ENCODE results near the gene SFMBT1.

The SFMBT1 gene

DNA sequence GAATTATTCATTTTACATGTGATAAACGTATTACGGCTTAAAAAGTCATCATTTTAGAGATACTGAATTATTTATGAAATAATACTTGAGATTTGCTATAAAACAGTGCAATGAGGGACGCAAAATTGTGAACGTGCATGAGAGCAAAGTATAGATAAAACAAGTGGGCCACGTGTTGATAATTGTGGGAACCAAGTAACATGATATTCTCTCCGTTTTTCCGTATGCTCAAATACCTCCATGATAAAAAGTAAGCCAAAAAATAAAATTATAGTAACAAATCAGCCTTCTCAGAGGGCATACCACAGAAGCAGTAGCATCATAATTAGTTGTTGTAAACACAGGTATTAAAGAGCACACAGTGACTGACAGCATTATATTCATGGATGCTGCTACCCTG is 42.6 kb downstream of the SFMBT1 start:
- Histone ChIP-seq H3K9me3 (ENCODE audit: insufficient read depth, low read length, severe bottlenecking) (no peaks in the 10 kb centered on the region), H3K4me3 (ENCODE audit: low read depth in 1 of 2, low read length in 2 of 2) (no peak overlapping the region), H3K4me2 (ENCODE audit: insufficient read depth, low read length) (no peak overlapping the region), H2AFZ (ENCODE audit: low read depth, low read length) (no peak overlapping the region), H4K20me1 (ENCODE audit: insufficient read depth, low read length) (peaks cover 20% of the 10 kb centered on the region), H3K9ac (ENCODE audit: low read depth, low read length) (no peak overlapping the region), H3K27me3 (ENCODE audit: insufficient read depth, low read length, poor library complexity) (no peaks in the 10 kb centered on the region), H3K36me3 (ENCODE audit: insufficient read depth, low read length) (peaks cover 9% of the 10 kb centered on the region; the same call in 1 of the 2 replicates), H3K79me2 (ENCODE audit: insufficient read depth, low read length) (peaks cover 87% of the 10 kb centered on the region), H3K4me1 (ENCODE audit: insufficient read depth, low read length) (no peaks in the 10 kb centered on the region), H3K27ac (ENCODE audit: low read length) (no peak overlapping the region)
- ATAC-seq (ENCODE audit: insufficient read depth, low read depth) (no peak), DNase-seq (no peak)
- TF ChIP-seq EZH2 (IDR thresholded peaks at IDR 0.05; ENCODE audit: borderline replicate concordance, low read depth, low read length, severe bottlenecking), result no peak
- TF ChIP-seq, protein P1, sequence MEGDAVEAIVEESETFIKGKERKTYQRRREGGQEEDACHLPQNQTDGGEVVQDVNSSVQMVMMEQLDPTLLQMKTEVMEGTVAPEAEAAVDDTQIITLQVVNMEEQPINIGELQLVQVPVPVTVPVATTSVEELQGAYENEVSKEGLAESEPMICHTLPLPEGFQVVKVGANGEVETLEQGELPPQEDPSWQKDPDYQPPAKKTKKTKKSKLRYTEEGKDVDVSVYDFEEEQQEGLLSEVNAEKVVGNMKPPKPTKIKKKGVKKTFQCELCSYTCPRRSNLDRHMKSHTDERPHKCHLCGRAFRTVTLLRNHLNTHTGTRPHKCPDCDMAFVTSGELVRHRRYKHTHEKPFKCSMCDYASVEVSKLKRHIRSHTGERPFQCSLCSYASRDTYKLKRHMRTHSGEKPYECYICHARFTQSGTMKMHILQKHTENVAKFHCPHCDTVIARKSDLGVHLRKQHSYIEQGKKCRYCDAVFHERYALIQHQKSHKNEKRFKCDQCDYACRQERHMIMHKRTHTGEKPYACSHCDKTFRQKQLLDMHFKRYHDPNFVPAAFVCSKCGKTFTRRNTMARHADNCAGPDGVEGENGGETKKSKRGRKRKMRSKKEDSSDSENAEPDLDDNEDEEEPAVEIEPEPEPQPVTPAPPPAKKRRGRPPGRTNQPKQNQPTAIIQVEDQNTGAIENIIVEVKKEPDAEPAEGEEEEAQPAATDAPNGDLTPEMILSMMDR (IDR thresholded peaks at IDR 0.05; ENCODE audit: borderline replicate concordance, extremely low read depth, low read length, poor library complexity, severe bottlenecking), result no peak

DNA sequence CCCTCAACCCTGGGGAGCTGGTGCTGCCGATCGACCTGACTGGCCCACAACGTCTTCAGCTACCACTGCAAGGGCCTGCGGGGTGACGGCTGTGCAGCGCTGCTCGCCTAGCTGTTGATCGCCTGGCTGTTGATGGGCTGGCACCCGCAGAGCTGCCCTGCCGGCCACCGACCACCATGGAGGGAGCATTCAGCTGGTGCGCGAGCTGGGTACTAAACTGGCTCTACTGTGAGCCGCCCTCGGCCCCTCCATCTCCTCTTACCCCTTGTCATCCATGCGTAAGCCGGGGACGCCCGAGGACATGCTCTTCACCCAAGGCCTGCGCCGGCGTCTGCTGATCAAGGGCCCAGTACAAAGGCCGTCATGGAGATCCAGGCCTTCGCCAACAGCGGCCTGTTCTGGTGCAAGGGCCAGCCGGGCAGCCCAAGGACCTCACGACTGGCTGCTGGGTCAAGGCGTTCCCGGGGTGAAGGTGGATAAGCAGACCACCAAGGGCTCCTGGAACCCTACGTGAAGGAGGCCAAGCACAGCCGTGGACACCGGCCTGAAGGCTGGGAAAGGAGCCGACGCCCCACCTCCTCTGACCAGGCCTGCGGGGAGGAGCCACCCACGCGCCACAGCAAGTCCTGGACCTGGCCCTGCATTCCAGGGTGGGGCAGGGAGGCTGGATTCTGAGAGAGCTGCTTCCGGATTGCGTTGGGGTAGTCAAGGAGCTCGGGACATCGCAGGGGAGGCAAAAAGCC is 46.9 kb downstream of the SFMBT1 start:
- no peak overlapping the region for H3K4me2 ChIP-seq (ENCODE audit: insufficient read depth, low read length)
- H2AFZ ChIP-seq (ENCODE audit: low read depth, low read length), result no peak overlapping the region
- no peaks in the 10 kb centered on the region for H3K27me3 ChIP-seq (ENCODE audit: insufficient read depth, low read length, poor library complexity)
- DNase-seq (no peak), ATAC-seq (ENCODE audit: insufficient read depth, low read depth) (no peak)
- H3K9ac ChIP-seq (ENCODE audit: low read depth, low read length), result no peak overlapping the region
- no peaks in the 10 kb centered on the region for H3K9me3 ChIP-seq (ENCODE audit: insufficient read depth, low read length, severe bottlenecking)
- H3K4me1 ChIP-seq (ENCODE audit: insufficient read depth, low read length), result no peaks in the 10 kb centered on the region
- TF ChIP-seq, protein P1 (IDR thresholded peaks at IDR 0.05; ENCODE audit: borderline replicate concordance, extremely low read depth, low read length, poor library complexity, severe bottlenecking), result no peak
- TF ChIP-seq EZH2 (IDR thresholded peaks at IDR 0.05; ENCODE audit: borderline replicate concordance, low read depth, low read length, severe bottlenecking), result no peak
- no peak overlapping the region for H3K4me3 ChIP-seq (ENCODE audit: low read depth in 1 of 2, low read length in 2 of 2)
- H3K36me3 ChIP-seq (ENCODE audit: insufficient read depth, low read length), result peaks cover 6% of the 10 kb centered on the region; the same call in 1 of the 2 replicates
- no peaks in the 10 kb centered on the region; the same call in 1 of the 2 replicates for H4K20me1 ChIP-seq (ENCODE audit: insufficient read depth, low read length)
- no peak overlapping the region for H3K27ac ChIP-seq (ENCODE audit: low read length)
- peaks cover 67% of the 10 kb centered on the region; the same call in 1 of the 2 replicates for H3K79me2 ChIP-seq (ENCODE audit: insufficient read depth, low read length)

DNA sequence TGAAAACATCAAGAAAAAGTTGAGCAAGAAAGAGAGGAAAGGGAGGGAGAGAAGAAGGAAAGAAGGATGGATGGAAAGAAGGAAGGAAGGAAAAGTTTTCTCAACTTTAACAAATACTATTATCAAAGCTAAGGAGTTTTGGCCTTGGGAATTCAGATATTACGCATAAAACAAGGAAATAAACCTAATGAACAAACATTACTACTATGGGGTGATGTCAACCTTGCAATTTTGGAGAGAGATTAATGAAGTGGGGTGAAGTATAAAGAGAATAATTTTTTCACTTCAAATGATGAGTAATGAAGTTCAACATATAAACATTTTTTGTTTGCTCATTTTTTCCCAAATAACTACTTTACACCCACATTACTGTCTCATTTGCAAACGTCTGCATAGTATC is 55.2 kb downstream of the SFMBT1 start:
- no peak for DNase-seq
- H3K36me3 ChIP-seq (ENCODE audit: insufficient read depth, low read length), result no peaks in the 10 kb centered on the region
- ATAC-seq (ENCODE audit: insufficient read depth, low read depth), result no peak
- H3K9ac ChIP-seq (ENCODE audit: low read depth, low read length), result no peak overlapping the region
- H3K9me3 ChIP-seq (ENCODE audit: insufficient read depth, low read length, severe bottlenecking), result no peaks in the 10 kb centered on the region
- no peak overlapping the region for H3K27ac ChIP-seq (ENCODE audit: low read length)
- peaks cover 41% of the 10 kb centered on the region; the same call in 1 of the 2 replicates for H4K20me1 ChIP-seq (ENCODE audit: insufficient read depth, low read length)
- no peak overlapping the region for H2AFZ ChIP-seq (ENCODE audit: low read depth, low read length)
- H3K27me3 ChIP-seq (ENCODE audit: insufficient read depth, low read length, poor library complexity), result no peaks in the 10 kb centered on the region
- peaks cover 5% of the 10 kb centered on the region for H3K4me1 ChIP-seq (ENCODE audit: insufficient read depth, low read length)
- TF ChIP-seq, protein P1 (IDR thresholded peaks at IDR 0.05; ENCODE audit: borderline replicate concordance, extremely low read depth, low read length, poor library complexity, severe bottlenecking), result no peak
- no peak for TF ChIP-seq EZH2 (IDR thresholded peaks at IDR 0.05; ENCODE audit: borderline replicate concordance, low read depth, low read length, severe bottlenecking)
- H3K79me2 ChIP-seq (ENCODE audit: insufficient read depth, low read length), result peaks cover 93% of the 10 kb centered on the region
- H3K4me2 ChIP-seq (ENCODE audit: insufficient read depth, low read length), result no peak overlapping the region
- H3K4me3 ChIP-seq (ENCODE audit: low read depth in 1 of 2, low read length in 2 of 2), result no peak overlapping the region

All from DND-41 (cell line).